Endothelial cell of umbilical vein (primary cell): ENCODE results near the gene TPGS2.

Source experiments
- EZH2 ChIP-seq: IDR thresholded peaks from 2 replicates; pipeline ENCODE4 v1.6.1; 2012; ENCODE audit warnings: borderline replicate concordance, low read depth, mild to moderate bottlenecking, moderate library complexity, low read length, inconsistent platforms; ENCODE audit not compliant: severe bottlenecking
- POLR2A ChIP-seq: IDR thresholded peaks from 2 replicates; pipeline ENCODE4 v1.6.1; 2012; ENCODE audit warnings: low read depth, mild to moderate bottlenecking, control low read depth, low read length
- TF ChIP-seq, protein P1 (sequence below), 2 donors: IDR thresholded peaks; 1 replicate in 1 of 2; 2 replicates in 1 of 2; pipeline ENCODE4 v1.5.1; 2011; ENCODE audit warnings: low read length in 2 of 2, mild to moderate bottlenecking in 2 of 2, moderate library complexity in 2 of 2, control low read depth in 1 of 2, inconsistent platforms in 1 of 2, low read depth in 1 of 2; ENCODE audit not compliant: insufficient read depth in 1 of 2; ENCODE audit errors: extremely low read depth in 1 of 2

DNA sequence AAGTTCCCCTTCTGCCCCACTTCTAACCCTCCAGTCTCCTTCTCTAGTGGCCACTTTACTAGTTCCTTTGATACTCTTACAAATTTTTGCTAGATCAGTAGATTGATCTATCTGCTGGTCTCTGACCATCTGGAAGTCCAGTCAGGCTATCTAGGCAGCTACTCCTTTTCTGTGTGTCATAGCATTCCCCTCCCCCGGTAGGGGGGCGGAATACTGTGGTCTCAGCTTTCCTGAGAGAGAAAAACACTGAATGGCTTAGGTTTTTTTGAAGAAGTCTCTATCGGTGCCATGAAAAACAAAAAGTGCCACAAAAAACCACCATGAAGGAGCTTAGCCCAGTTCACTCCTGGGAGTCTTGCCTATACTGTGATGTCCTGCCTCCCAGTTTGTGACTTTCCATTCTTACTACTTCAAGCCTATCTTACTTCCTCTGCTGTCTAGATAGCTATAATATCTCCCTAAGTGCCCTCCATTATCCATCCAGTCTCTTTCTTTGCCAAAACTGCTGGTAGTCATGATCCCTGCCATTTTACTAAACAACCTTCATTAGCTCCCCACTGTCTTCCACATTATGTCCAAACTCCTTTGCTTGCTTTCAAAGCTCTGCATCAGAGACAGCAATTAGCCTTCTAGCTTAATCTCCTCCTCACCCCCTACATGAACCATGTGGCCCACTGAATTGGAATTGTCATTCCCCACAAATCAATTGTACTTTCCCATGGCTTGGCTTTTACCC is 29.9 kb downstream of the TPGS2 start:
- no peak for TF ChIP-seq POLR2A
- TF ChIP-seq, protein P1, sequence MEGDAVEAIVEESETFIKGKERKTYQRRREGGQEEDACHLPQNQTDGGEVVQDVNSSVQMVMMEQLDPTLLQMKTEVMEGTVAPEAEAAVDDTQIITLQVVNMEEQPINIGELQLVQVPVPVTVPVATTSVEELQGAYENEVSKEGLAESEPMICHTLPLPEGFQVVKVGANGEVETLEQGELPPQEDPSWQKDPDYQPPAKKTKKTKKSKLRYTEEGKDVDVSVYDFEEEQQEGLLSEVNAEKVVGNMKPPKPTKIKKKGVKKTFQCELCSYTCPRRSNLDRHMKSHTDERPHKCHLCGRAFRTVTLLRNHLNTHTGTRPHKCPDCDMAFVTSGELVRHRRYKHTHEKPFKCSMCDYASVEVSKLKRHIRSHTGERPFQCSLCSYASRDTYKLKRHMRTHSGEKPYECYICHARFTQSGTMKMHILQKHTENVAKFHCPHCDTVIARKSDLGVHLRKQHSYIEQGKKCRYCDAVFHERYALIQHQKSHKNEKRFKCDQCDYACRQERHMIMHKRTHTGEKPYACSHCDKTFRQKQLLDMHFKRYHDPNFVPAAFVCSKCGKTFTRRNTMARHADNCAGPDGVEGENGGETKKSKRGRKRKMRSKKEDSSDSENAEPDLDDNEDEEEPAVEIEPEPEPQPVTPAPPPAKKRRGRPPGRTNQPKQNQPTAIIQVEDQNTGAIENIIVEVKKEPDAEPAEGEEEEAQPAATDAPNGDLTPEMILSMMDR (IDR thresholded peaks at IDR 0.05; ENCODE audit: extremely low read depth in 1 of 2, insufficient read depth in 1 of 2, low read depth in 1 of 2, low read length in 2 of 2) = no peak
- TF ChIP-seq EZH2 = no peak
